Tibial nerve (tissue), 4 donors: ENCODE results near the gene CTNNA2.

Experiments
- CTCF ChIP-seq, 5 experiments: fragments of 200-600 bp in 3 of 5; fragments of 450-650 bp in 2 of 5; sonication (generic) in 3 of 5; IDR thresholded peaks; one replicate each; pipeline ENCODE4 v1.5.1; 2016 to 2019; ENCODE audit warnings: antibody characterized with exemption in 5 of 5, mild to moderate bottlenecking in 3 of 5, moderate library complexity in 2 of 5
- EP300 ChIP-seq, 2 donors: sonication (generic); formaldehyde crosslinking; IDR thresholded peaks; one replicate each; pipeline ENCODE4 v1.6.1; 2017; ENCODE audit warnings: antibody characterized with exemption in 2 of 2, mild to moderate bottlenecking in 1 of 2

GRCh38 chr2:80257450-80257849, 744.6 kb downstream of the CTNNA2 start:
- no peak for TF ChIP-seq CTCF (IDR thresholded peaks at IDR 0.05)
- no peak for TF ChIP-seq EP300 (IDR thresholded peaks at IDR 0.05)
